Mucosa of gallbladder (tissue), 1 donor: ENCODE measurements around the gene SMARCC2. TPM values are rescaled to one million over a fixed set of nuclear protein-coding genes. Genes with fewer than 3 reads are reported as not detected.

Experiments
- DNase-seq: peaks from one replicate; pipeline ENCODE4 v3.0.0-alpha.2; 2020; ENCODE audit warnings: low spot score
- total RNA-seq: library from RNA; stranded (reverse); gene quantifications from one replicate; pipeline ENCODE4 v1.2.1, GENCODE V29; 2021
- donor health status: DM: no; HTN: no; CAD: no.

SMARCC2 gene
- total RNA-seq, 1 donor from 2014 or later, result 115 TPM

DNA sequence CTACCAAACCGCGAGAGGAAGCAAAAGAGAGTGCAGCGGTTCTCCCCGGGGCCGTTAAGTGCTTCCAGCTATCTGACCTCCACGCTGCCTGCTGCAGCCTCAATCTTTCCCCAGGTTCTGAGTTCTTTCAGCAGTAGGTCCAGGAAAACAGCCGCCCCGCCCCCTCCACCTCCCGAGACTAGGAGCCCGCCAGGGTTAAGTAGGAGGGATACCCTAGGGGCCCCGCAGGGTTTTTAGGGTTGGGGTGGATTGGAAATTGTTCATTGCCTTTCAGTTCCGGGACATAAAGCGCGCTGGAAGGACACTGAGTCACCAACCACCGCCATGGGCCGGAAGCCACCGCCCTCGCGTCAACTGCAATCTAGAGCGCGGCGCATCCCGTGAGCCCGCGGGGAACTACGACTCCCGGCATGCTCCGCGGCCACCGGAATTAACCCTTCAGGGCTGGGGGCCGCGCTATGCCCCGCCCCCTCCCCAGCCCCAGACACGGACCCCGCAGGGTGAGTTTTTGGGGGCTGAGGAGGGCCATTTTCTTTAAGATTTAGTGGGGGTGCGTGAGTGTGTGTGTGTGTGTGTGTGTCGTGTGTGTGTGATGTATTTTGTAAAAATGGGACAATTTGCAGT lies 37.0 kb downstream of the SMARCC2 start, which contains the start of gene MYL6B:
Gene MYL6B (plus strand): TSS at position 456 of the 624 bp plus-strand sequence. CDS start 1,332 bp downstream, outside the sequence.
- peak; percentile 94 for DNase-seq

DNA sequence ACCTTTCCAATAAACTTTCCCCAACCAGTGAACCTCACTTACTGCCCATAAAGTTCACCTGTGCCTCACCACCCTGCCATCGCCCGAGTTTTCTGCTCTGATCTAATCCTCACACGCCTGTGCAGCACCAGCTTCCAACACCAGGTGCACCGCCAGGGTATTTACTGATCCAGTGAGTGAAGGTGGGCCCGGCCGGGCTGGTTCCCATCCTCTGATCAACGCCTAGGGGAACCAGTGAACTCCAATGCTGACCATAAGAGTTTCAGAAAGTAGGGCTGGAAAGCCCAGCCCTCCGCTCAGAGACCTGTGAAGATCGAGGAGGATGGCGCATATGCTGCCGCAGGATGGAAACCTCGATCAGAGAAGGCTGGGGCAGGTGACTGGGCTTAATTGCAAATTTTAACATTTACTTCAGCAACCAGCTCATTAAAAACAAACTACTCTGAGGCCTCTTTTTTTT lies 37.6 kb downstream of the SMARCC2 start:
- DNase-seq, result peak; percentile 41

DNA sequence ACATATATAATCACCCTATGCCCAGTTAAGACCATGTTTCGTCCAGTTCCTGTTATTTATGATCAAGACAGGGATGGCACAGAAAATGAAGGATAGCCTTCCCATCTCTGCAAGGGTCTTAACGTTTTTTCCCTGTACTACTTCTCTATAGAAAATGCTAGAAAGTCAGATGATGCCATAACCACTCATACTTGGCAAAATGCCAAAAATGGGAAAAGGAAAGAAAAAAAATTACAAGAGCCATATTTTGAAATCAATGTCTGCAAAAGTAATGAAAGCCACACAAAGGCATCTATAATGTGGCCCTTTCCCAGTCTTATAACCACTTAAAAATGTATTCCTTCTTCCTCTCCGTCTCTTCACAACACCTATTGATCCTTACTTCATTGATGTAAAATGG lies 38.7 kb downstream of the SMARCC2 start:
- no peak for DNase-seq

DNA sequence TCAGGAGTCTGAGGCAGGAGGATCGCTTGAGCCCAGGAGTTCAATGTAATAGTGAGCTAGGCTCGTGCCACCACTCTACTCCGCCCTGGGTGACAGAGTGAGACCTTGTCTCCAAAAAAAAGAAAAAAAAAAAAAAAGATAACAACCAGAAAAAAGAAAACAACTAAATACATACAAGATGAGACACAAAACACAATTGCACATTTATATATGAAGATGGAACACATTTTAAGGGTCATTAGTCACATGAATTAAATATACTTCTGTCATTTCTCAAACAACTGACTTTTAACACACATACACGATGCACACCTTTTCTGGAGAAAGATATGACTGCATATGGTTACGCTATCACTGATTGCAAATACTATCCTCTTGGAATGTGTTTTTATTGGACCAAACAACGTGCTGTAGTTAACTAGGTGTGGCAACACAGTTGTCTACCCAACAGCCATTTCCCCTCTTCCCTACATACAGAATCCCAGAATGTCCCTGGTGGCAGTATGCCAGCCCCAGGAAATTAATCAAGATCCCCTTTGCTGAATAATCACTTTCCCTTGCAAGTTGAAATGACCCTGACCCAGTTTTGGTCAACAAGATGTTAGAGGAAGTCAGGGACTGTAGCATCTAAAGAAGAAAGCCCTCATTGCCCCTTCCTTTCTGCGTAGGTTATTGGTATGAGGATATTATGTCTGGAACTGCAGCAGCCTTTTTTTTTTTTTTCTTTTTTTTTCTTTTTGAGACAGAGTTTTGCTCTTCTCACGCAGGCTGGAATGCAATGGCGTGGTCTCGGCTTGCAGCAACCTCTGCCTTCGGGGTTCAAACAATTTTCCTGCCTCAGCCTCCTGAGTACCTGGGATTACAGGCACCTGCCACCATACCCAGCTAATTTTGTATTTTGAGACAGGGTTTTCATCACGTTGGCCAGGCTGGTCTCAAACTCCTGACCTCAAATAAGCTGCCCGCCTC lies 42.5 kb downstream of the SMARCC2 start:
- no peak for DNase-seq

DNA sequence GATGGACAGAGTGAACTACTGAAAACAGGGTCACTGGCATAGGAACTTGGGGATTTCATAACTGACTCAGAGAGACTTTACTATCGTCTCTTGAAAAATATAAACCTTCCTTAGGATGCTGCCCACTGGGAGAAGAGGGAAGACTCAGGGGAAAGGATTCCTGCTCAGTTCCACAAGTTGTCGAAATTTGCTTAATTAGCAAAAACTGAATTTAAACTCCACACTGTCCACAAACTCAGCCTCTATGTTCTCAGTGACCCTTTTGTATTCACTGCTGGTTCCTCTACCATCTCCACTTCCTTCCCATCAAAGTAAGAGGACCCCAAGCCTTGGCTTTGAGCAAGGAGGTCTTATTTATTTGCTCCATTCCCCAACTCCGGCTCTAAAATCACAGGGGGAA lies 44.1 kb downstream of the SMARCC2 start:
- no peak for DNase-seq

DNA sequence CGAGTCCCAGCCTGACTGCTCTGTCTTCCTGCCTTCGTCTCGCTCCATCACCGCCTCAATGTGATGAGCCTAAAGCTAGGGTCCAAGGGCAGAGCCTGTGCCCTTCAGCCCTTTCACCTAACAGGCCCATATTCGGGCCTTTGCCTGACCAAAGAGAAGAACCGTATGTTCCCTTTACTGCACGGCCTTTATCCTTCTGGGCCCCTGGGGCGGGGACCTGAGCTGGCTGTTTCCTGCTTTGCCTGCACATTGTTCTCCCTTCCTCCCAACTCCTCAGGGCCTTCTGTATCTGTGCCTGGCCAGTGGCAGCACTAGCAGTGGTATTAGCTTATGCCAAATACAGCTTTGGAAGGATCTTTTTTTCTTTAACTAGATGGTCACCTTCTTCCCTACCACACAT lies 45.4 kb downstream of the SMARCC2 start:
- no peak for DNase-seq

DNA sequence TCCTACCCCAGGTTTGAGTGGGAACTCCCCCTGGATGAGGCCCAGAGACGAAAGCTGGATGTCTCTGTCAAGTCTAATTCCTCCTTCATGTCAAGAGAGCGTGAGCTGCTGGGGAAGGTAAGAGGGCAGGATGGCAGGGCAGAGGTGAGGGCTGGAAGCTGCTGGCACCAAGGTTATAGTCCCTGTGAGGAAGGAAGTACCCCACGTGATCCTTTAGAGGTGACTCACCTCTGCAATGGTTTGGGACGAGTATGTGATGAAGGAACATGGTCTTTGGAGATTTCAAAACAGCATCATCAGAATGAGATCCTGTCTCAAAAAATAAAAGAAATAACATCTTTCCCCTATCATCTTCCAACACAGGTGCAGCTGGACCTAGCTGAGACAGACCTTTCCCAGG lies 46.1 kb downstream of the SMARCC2 start:
- DNase-seq, result no peak

DNA sequence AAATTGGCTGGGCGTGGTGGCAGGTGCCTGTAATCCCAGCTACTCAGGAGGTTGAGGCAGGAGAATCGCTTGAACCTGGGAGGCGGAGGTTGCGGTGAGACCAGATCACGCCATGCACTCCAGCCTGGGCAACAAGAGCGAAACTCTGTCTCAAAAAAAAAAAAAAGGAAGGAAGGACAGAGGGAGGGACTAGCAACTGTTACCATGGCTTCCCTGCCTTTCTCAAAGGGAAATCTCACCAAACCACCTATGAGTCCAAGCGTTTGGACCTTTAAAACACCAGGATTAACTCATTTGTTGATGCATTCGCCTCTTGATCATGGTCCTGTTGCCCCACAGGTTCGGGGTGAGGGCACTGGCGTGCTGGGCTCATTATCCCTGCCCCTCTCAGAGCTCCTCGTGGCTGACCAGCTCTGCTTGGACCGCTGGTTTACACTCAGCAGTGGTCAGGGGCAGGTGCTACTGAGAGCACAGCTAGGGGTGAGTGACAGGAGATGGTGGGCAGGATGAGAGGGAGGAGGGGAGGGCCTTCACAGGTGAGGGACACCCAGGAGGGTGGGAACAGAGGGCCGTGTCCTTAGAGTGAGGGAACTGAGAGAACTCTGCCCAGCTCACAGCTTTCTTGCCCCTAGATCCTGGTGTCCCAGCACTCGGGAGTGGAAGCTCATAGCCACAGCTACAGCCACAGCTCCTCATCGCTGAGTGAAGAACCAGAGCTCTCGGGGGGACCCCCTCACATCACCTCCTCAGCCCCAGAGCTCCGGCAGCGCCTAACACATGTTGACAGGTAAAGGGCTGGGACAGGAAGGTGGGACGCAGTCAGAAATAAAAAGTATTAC lies 47.1 kb downstream of the SMARCC2 start:
- DNase-seq, result no peak

DNA sequence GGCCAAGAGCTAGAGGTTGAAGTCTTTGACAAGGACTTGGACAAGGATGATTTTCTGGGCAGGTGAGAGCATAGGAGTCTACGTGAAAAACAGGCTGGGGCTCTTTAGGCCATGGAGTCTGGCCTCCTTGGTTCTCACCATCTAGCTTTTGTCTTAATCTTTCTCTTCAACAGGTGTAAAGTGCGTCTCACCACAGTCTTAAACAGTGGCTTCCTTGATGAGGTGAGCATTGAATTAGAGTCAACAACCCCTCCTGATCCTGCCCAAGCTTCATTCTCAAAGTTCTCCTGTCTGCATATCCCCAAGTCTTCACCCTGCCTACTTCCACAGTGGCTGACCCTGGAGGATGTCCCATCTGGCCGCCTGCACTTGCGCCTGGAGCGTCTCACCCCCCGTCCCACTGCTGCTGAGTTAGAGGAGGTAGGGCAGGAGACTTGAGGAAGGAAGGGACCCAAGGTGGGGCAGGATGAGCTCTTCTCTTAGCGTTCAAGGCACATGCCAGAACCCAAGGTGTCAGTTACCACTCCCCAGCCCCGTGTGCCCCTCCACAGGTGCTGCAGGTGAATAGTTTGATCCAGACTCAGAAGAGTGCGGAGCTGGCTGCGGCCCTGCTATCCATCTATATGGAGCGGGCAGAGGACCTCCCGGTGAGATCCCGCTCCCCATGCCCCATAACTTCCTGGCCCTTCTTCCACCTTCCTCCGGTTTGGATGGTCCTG lies 51.3 kb downstream of the SMARCC2 start:
- DNase-seq, result no peak

DNA sequence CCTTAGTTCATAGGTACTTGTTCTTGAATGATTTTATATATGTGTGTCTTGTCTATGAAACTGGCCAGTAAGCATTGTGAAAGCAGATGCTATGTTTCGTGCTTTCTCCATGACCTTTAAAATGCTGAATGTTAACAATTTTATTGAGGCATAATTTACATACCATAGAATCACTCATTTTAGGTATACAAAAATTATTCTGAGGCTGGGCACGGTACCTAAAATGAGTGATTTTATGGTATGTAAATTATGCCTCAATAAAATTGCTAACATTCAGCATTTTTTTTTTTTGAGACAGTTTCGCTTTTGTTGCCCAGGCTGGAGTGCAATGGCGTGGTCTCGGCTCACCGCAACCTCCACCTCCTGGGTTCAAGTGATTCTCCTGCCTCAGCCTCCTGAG lies 54.4 kb downstream of the SMARCC2 start:
- DNase-seq, result no peak

DNA sequence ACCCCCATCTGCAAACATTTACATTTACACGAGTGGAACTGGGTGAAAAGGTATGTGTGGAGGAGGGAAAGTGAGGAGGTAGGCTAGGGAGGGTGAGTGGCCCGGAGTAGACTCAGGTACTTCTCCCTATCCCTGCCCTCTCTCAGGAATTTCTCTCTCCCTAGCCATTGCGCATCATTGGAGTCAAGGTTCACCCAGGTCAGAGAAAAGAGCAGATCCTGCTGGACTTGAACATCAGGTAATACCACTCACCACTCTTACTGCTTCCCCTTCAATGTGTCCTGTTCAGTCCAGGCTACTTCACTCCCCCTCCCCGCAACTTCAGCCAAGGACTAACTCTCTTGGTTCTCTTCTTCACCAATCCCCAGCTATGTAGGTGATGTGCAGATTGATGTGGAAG lies 58.4 kb downstream of the SMARCC2 start:
- DNase-seq, result no peak

DNA sequence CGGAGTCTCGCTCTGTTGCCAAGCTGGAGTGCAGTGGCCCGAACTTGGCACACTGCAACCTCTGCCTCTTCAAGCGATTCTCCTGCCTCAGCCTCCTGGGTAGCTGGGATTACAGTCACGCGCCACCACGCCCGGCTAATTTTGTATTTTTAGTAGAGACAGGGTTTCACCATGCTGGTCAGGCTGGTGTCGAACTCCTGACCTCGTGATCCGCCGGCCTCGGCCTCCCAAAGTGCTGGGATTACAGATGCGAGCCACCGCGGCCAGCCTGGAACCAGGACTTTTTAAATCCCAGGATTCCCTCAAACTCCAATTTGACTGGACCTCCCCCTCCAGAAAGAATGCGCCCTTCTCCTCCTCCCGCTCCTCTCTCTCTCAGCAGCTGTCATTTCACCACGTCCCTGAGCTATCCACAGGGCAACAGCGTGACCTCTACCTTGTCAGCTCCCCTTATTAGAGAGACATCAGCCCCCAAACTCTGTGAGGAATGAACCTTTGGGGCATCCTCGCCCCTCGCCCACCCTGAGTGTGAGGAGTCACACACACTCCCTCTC lies 59.3 kb downstream of the SMARCC2 start:
- no peak for DNase-seq

DNA sequence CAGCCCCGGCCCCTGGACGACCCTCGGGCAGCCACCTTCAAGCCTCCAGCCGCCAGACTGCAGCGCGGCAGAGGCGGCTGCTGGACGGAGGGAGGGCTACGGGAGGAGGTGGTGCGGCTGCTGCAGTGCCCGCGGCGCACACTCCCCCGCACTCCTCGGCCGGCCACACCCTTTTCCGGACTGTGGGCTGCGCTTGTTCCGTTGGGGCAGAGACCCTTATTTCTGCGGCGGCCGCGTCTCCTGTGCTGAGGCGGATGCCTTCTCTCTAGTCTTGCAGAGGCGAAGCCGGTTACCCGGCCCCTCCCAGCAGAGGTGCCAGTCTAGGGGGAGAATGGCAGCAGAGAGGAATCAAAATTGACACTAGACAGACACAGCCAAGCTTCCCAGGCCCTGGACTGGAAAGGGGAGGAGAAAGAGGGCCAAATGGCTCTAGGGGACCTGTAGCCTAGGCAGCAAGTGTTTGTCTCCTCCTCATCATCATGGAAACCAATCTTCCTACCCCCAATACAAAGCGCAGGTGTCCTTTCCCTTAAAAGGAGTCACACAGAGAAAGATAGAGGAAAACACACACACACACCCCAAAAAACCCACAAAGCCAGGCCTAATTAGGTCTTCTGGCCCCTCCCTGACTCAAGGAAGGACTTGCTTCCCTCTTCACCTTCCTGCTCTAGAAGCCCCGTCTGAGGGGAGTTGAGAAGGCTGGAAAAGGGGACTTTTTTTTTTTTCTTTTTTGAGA lies 59.9 kb downstream of the SMARCC2 start:
- DNase-seq, result peak; percentile 47

DNA sequence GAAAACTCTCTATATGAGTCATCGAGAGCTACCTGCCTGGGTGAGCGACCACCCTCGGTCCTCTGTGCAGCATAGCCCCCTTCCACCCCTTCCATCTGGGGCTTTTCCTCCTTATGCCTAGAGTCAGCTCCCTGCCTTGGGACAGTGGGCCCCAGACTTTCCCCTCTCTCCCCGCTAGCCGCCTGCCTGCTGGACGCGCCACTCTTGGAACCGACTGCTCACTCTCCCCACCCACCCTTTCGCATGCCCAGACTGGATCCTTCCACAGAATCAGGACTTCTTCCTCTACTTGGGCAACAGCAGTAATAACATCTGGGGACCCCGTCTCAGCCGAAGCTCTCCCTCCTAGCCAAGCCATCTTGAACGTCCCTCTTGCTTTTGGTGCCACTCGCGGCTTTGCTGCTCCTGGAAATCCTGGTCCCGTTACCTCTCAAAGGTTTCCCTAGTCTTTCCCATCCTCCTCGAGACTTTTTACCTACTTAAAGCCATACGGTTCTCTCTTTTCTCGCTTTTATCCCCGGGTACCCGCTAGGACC lies 60.5 kb downstream of the SMARCC2 start:
- no peak for DNase-seq

DNA sequence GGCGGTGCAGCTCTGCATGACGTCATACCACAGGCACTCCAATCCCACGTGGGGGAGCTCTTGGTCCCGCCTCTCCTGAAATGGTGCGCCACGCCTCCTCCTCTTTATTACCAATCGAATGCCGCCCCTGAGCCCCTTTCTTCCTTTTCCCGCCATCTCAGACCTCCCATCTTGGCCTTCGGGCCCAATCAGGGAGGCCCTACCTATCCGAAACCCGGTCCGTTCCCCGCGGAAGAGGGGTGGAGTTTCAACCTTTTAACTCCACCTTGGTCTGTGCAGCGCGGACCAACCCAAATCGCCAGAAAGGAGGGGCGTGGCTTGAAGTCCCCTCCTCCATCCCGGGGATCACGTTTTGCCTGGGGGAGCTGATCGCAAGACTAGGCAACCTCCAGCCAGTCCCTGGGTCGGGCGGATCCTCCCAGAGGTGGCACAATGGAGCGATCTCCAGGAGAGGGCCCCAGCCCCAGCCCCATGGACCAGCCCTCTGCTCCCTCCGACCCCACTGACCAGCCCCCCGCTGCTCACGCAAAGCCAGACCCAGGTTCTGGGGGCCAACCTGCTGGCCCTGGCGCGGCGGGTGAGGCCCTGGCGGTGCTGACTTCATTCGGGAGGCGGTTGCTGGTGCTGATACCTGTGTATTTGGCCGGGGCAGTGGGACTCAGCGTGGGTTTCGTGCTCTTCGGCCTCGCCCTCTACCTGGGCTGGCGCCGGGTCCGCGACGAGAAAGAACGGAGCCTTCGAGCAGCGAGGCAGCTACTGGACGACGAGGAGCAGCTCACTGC lies 61.2 kb downstream of the SMARCC2 start, which contains the start of gene ESYT1:
Gene ESYT1 (plus strand): TSS at position 380 of the 782 bp plus-strand sequence. CDS start 53 bp downstream, at position 433.
- DNase-seq, result peak; percentile 99

DNA sequence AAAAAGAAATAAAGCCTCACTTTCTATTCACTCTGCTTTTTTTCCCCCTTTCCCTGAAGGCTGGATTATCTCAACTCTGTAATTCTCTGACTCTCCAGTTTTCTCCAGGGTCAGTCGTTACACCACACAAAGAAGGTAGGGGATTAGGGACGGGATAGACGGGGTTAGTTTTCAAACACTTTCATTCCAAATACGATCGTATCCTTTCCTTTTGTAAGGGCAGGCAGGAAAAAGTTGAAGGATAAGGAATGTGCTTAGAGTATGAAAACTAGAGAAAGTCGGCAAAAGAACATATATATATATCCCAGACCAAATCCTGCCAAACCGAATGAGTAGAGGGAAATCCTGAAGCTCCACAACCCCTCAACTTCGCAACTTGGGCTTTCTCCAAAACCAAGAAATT lies 61.8 kb downstream of the SMARCC2 start:
- no peak for DNase-seq

DNA sequence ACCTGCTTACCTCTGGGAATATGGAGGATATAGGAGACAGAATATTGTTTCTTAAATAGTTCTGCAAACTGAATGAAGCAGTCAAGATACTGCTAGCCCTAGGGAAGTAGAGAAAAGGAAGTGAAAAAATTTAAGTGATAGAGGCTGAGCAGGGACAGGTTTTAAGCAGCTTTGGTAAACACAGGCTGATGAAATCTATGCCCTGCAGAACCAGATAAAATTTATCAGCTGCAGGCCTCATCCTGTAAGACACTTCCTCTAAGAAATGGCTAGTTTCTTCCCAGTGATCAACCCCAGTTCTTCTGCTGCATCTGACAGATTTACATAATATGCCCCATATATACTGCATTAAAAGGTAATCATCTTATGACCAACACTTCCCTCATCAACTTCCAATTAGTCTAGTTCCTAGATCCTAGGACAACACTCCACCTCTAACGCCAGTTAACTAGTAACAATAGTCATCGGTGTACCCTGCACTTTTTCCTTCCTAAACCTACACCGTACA lies 62.5 kb downstream of the SMARCC2 start:
- no peak for DNase-seq

DNA sequence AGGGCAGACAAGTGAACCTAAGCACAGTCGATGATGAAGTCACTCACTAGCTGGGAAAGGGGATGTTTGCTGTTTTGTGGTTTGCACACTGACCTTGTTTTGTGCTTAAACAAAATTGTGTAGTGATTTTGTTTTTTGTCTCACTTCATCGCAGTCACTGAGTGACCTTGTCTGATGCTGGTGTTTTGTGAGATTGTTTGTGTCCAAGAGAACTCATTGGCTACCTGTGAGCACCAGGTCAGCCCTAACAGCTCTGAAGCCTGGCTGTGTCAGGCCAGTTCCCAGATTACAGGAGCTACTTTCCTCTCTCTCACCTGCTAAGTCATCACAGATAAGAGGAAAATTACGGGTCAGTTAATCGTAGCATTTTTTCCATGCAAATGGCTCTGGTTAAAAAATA lies 65.2 kb downstream of the SMARCC2 start:
- no peak for DNase-seq

DNA sequence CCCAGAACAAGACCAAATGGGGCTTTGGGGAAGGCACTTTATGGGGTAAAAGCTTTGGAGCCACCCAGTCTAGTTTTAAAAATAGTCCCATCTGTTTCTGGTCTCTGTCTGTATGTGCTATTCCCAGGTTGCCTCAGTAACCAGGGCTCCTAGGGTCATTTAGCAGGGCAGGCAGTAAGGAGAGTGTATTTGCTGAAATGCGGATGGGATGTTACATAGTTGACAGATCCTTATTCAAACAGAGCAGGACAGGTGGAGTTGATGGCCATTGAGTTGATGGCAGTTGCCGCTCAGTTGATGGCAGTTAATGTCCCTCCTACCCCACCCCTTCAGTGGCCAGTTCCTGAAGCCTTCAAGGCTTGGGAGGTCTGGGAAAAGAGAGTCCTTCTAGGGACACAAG lies 66.6 kb downstream of the SMARCC2 start:
- DNase-seq, result no peak
